HepG2 (cell line): ENCODE measurements around the gene KDM3B. TPM values are rescaled to one million over a fixed set of nuclear protein-coding genes. Genes with fewer than 3 reads are reported as not detected.

Experiments
- ARID2 ChIP-seq: sonication (generic); formaldehyde crosslinking; IDR thresholded peaks from 2 replicates; pipeline ENCODE4 v1.8.1; 2022; ENCODE audit warnings: mild to moderate bottlenecking, missing genetic modification reagents, borderline replicate concordance
- CBFB ChIP-seq: sonication (generic); formaldehyde crosslinking; IDR thresholded peaks from 2 replicates; pipeline ENCODE4 v1.4.0; 2020; ENCODE audit warnings: missing genetic modification reagents
- FOXP1 ChIP-seq, 2 experiments: fragments of 450-650 bp in 1 of 2; IDR thresholded peaks; 2 replicates each; pipeline ENCODE4 v1.6.1; 2017 to 2018; ENCODE audit warnings: antibody characterized with exemption in 1 of 2
- GMEB1 ChIP-seq: sonication (generic); formaldehyde crosslinking; IDR thresholded peaks from 2 replicates; pipeline ENCODE4 v1.5.1; 2020; ENCODE audit warnings: missing genetic modification reagents, mild to moderate bottlenecking, borderline replicate concordance
- HIC2 ChIP-seq: sonication (generic); formaldehyde crosslinking; IDR thresholded peaks from 2 replicates; pipeline ENCODE4 v1.9.0; 2022; ENCODE audit warnings: low read depth, missing genetic modification reagents
- HOXD1 ChIP-seq: sonication (generic); formaldehyde crosslinking; IDR thresholded peaks from 2 replicates; pipeline ENCODE4 v1.5.0; 2020; ENCODE audit warnings: missing genetic modification reagents
- IRF1 ChIP-seq: sonication (generic); formaldehyde crosslinking; IDR thresholded peaks from 2 replicates; pipeline ENCODE4 v1.4.0; 2020; ENCODE audit warnings: low read depth, mild to moderate bottlenecking, missing genetic modification reagents
- MAZ ChIP-seq, 2 experiments: sonication (generic) in 1 of 2; formaldehyde crosslinking in 1 of 2; IDR thresholded peaks; 2 replicates each; pipeline versions ENCODE4 v1.5.0 to v1.6.1; 2012 to 2020; ENCODE audit warnings: low read depth in 2 of 2, mild to moderate bottlenecking in 2 of 2, borderline replicate concordance in 1 of 2, improper control_type of control experiment in 1 of 2, low read length in 1 of 2, missing genetic modification reagents in 1 of 2, moderate library complexity in 1 of 2
- MYPOP ChIP-seq: sonication (generic); formaldehyde crosslinking; IDR thresholded peaks from 2 replicates; pipeline ENCODE4 v1.8.1; 2023; ENCODE audit warnings: mild to moderate bottlenecking, moderate library complexity, missing genetic modification reagents
- PATZ1 ChIP-seq: sonication (generic); formaldehyde crosslinking; IDR thresholded peaks from 2 replicates; pipeline ENCODE4 v1.4.0; 2020; ENCODE audit warnings: missing genetic modification reagents
- REPIN1 ChIP-seq: sonication (generic); formaldehyde crosslinking; IDR thresholded peaks from 2 replicates; pipeline ENCODE4 v1.8.0; 2022; ENCODE audit warnings: missing genetic modification reagents, low read depth, mild to moderate bottlenecking, borderline replicate concordance
- SALL2 ChIP-seq: sonication (generic); formaldehyde crosslinking; IDR thresholded peaks from 2 replicates; pipeline ENCODE4 v1.8.1; 2023; ENCODE audit warnings: mild to moderate bottlenecking, missing genetic modification reagents, inconsistent platforms
- SOX5 ChIP-seq: IDR thresholded peaks from 2 replicates; pipeline ENCODE4 v1.6.1; 2016; ENCODE audit warnings: borderline replicate concordance
- SRSF9 ChIP-seq: fragments of 200-400 bp; formaldehyde crosslinking; IDR thresholded peaks from 2 replicates; pipeline ENCODE4 v1.6.1; 2018; ENCODE audit warnings: borderline replicate concordance, mild to moderate bottlenecking, low read depth, low read length; ENCODE audit not compliant: insufficient read depth, poor library complexity, severe bottlenecking
- TAF15 ChIP-seq: fragments of 200-400 bp; formaldehyde crosslinking; IDR thresholded peaks from one replicate; pipeline ENCODE4 v1.6.1; 2018; ENCODE audit warnings: mild to moderate bottlenecking, low read depth, low read length; ENCODE audit not compliant: poor library complexity, severe bottlenecking
- ZIK1 ChIP-seq: sonication (generic); formaldehyde crosslinking; IDR thresholded peaks from 2 replicates; pipeline ENCODE4 v1.5.0; 2020; ENCODE audit warnings: mild to moderate bottlenecking, low read depth, missing genetic modification reagents, borderline replicate concordance
- ZKSCAN5 ChIP-seq: sonication (generic); formaldehyde crosslinking; IDR thresholded peaks from 2 replicates; pipeline ENCODE4 v1.5.1; 2020; ENCODE audit warnings: mild to moderate bottlenecking, missing genetic modification reagents
- ZNF34 ChIP-seq: sonication (generic); formaldehyde crosslinking; IDR thresholded peaks from 2 replicates; pipeline ENCODE4 v1.4.0; 2020; ENCODE audit warnings: mild to moderate bottlenecking, missing genetic modification reagents, borderline replicate concordance
- ZNF367 ChIP-seq: sonication (generic); formaldehyde crosslinking; IDR thresholded peaks from 2 replicates; pipeline ENCODE4 v1.4.0; 2020; ENCODE audit warnings: missing genetic modification reagents, borderline replicate concordance
- polyA plus RNA-seq, 8 experiments: library from polyadenylated mRNA; depleted of rRNA in 3 of 8; stranded (reverse) in 7 of 8; unstranded in 1 of 8; fragments of >200 nt; fragmentation: Illumina TruSeq in 4 of 8; extraction: Trizol in 4 of 8; gene quantifications; 2 replicates each; pipeline versions ENCODE4 v1.2.1 to v1.2.3, GENCODE V29; 2011 to 2016; ENCODE audit warnings: low read depth in 4 of 8, missing spikeins in 1 of 8, mixed read lengths in 1 of 8; ENCODE audit not compliant: insufficient read depth in 1 of 8
- total RNA-seq, 5 experiments: library from RNA; depleted of rRNA; stranded (reverse); fragments of >200 nt; fragmentation: Illumina TruSeq; extraction: Trizol; gene quantifications; 2 replicates each; pipeline ENCODE4 v1.2.3, GENCODE V29; 2016; ENCODE audit warnings: low read depth in 1 of 5

KDM3B gene
- total and polyA plus RNA-seq, 2 of the 13 experiments (the other 11 are each of a cell fraction or from before 2014, with no cell fraction given) = 19.7 to 34.3 TPM

- TF ChIP-seq GMEB1 (no peak), ZKSCAN5 (CRISPR knock-in tag) (no peak), SRSF9 (no peak), SALL2 (CRISPR knock-in tag) (0 out of 2 replicates have a peak, but pooled peaks have one; percentile 29), MYPOP (CRISPR knock-in tag) (0 out of 2 replicates have a peak, but pooled peaks have one; percentile 19), ZNF34 (CRISPR knock-in tag) (no peak), ARID2 (CRISPR knock-in tag) (no peak), CBFB (CRISPR knock-in tag) (no peak), REPIN1 (peak; percentile 89), ZNF367 (no peak), IRF1 (no peak), TAF15 (peak; percentile 95), SOX5 (peak; percentile 31; the same call in 1 of the 2 replicates), FOXP1 (IDR thresholded peaks at IDR 0.05) (no peak), FOXP1 (CRISPR knock-in tag; IDR thresholded peaks at IDR 0.05) (no peak), MAZ (IDR thresholded peaks at IDR 0.05; ENCODE audit: borderline replicate concordance, low read depth, low read length) (peak; percentile 89; the same call in 1 of the 2 replicates), MAZ (CRISPR knock-in tag; IDR thresholded peaks at IDR 0.05; ENCODE audit: low read depth) (peak; percentile 91), PATZ1 (CRISPR knock-in tag) (peak; percentile 48), ZIK1 (CRISPR knock-in tag) (no peak), HOXD1 (CRISPR knock-in tag) (peak; percentile 55; the same call in 1 of the 2 replicates), HIC2 (CRISPR knock-in tag) (no peak)
Measured at GRCh38 chr5:138352071-138352721, at the start of gene KDM3B (continued).
